Measurements from ENCODE around the gene ADAMTS15.

Gene ADAMTS15

DNA sequence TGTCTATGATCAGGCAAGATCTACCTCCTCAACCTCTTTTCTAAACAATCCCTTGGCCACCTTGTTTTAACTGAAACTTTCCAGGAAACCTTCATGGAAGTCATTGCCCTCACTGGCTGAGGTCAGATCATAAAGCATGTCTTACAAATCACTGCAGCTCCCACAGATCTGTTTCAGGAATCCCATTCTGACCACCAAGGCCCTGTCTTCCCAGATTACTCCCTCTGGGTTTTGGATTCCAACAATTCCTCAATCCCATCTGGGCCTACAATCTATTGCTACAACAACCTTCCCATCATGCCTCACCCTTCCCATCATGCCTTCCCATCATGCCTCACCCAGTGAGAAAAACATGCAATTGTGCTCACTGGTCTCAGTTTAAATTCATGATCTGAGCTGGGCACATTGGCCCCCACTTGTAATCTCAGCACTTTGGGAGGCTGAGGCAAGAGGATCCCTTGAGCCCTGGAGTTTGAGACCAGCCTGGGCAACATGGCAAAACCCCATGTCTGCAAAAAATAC lies 15.9 kb downstream of the ADAMTS15 start:
- DNase-seq, result no peak

DNA sequence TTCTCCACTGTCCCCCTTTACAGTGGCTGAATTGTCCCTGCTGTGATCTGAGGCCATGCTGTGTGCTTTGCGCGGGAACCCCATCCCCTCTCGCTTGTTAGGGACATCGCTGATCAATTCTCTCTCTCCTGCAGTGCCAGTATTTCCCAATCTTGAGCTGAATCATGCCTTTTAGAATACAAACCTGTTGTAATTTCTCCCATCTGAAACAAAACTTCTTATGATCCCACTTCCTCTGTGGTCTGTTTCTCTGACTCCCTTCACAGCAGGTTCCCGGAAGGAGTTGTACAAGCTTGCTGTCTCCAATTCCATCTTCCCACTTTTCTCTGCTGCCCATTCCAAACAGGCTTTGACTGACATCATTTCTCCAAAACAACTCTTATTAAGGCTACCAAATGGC lies 16.8 kb downstream of the ADAMTS15 start:
- no peak for DNase-seq

DNA sequence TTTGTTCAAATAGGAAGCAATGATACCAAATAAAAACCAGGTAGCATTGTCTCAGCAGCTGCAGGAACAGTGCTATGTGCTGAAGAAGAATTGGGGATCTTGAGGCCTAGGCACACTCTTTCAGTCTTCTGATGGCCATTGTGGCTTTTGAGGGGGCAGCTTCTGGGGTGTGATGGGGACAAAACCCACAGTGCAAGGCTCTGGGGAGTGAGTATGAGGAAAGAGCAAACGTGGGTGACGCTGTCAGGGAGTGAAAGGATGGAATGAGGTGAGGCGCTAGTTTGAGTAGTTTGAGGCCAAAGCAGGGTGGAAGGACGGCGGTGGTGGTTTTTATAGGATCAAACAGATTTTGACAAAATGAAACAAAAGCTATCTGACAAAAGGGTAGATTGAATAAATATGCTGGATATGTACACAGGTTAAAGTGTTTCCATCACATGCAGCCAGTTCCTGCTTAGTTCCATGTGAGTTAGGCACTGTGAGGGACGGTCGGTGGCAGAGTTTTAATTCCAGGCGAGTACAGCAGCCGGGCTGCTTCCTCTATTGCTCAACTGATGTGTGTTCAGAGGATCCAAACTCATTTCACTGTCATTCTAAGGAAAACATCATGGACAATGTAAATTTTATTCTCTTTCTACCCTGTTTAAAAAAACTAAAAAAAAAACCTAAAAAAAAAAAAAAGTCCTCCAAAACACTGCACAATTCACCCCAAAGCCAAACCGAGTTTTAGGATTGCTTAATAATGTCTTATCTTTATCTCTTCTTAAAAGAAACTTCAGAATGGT lies 18.9 kb downstream of the ADAMTS15 start:
- DNase-seq, result no peak

DNA sequence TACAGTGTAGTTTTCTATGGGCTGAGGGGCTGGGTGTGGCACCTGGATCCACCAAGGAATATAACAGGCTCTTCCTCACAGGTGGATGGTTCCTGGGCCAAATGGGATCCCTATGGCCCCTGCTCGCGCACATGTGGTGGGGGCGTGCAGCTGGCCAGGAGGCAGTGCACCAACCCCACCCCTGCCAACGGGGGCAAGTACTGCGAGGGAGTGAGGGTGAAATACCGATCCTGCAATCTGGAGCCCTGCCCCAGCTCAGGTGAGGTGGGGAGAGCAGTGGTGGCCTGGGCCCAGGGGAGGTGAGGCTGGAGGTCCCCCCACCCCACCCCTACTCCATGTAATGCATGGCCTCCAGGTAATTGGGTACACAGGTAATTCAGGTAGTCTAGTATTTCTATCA lies 20.7 kb downstream of the ADAMTS15 start:
- no peak for DNase-seq

DNA sequence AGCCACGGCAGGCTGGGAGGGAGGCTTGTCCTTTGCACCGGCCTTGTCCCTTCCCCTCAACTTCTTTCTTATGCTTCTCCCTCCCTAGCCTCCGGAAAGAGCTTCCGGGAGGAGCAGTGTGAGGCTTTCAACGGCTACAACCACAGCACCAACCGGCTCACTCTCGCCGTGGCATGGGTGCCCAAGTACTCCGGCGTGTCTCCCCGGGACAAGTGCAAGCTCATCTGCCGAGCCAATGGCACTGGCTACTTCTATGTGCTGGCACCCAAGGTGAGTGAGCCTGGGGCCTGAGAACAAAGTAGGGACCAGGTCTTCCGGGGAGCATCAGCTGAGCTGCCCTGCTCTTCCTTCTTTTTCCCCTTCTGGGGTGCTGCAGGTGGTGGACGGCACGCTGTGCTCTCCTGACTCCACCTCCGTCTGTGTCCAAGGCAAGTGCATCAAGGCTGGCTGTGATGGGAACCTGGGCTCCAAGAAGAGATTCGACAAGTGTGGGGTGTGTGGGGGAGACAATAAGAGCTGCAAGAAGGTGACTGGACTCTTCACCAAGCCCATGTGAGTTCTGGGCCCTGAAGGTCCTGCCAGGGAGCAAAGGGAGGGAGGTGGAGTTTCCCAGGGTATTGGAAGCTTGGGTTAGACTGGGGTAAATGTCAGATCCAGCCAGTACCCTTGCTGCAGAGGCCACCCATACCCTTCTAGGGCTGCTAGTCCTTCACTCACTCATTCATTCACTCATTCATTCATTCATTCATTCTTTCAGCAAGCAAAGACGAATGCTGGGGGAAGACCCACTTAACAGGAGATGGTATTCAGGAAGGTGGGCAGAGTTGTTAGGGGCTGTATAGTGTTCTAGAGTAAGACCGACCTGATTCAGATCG lies 22.6 kb downstream of the ADAMTS15 start:
- no peak for DNase-seq

DNA sequence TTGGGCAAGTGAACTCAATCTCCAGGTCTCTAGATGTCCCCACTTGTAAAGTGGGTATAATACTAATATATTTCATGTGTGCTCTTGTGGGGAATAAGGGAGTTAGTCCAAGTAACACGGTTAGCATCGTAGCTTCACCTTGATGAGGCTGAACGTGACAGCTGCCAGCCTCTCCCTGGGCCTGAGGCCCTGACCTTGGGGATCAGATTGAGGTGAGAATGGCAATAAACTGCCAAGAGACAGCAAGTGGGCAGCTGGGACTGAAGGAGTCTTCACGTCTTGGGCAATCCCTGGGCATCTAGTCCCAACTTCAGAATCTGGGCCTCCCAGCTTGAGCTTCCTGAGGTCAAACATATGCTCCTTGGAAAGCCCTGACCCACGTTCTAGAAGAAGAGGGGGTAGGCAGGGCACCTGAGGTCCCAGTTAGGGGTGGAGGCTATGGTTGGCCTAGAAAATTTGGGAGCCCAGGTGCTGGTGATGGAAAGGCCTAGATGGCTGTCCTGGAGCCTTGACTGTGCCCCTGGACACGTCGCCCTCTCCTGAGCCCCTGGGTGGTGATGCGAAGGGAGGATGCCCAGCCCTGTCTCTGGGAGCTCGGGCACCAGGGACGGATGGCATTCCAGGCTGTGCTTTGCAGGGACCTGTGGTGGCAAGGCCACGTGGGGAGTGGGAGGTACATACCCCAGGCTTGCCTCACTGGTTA lies 23.4 kb downstream of the ADAMTS15 start:
- no peak for DNase-seq

DNA sequence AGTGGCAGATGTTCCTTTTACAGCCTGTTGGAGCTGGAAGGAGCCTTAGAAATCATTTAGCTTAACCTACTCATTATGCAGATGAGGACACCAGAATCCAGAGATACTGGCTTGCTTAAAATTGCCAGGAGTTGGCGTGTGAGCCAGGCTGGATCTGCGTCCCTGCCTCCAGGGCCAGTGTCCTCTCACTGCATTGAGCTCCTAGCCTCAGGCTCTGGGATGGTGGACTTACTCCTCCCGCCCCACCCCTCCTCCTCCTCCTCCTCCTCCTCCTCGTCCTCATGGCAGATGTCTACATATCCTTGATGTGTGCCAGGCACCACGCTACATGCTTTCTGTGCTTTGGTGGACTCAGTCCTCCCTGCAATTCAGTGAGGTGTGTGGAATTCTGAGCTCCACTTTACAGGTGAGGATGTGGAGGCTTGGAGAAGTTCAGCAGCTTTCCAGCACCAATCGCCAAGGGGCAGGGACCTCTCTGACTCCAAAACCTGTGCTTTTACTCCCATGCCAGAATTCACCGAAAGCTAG lies 24.1 kb downstream of the ADAMTS15 start:
- DNase-seq, result no peak

DNA sequence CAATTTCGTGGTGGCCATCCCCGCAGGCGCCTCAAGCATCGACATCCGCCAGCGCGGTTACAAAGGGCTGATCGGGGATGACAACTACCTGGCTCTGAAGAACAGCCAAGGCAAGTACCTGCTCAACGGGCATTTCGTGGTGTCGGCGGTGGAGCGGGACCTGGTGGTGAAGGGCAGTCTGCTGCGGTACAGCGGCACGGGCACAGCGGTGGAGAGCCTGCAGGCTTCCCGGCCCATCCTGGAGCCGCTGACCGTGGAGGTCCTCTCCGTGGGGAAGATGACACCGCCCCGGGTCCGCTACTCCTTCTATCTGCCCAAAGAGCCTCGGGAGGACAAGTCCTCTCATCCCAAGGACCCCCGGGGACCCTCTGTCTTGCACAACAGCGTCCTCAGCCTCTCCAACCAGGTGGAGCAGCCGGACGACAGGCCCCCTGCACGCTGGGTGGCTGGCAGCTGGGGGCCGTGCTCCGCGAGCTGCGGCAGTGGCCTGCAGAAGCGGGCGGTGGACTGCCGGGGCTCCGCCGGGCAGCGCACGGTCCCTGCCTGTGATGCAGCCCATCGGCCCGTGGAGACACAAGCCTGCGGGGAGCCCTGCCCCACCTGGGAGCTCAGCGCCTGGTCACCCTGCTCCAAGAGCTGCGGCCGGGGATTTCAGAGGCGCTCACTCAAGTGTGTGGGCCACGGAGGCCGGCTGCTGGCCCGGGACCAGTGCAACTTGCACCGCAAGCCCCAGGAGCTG lies 24.8 kb downstream of the ADAMTS15 start:
- no peak for DNase-seq

DNA sequence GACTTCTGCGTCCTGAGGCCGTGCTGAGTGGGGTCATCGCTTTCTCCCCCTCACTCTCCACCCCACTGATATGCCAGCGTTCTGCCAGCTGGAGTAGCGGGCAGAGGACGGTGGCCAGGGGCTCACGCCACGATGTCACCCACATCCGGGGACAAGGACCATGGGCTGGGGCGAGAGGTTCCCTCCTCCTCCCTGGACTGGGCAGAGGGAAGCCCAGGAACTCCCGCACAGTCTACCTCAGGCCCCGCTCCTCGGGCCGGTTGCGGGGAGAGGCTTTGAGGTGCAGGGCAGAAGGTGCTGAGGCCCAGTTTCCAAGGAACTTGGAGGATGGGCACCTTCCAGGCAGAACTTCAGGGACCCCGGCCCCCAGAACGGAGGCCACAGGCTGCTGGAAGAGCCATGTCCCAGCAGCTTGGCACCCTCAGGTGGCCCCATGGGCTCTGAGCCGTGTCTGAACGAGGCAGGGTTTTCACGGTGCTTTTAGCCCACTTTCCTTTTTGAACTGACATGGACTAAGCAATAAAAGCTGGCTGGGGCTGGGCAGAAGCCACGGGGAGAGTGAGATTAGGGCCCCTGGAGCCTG lies 25.4 kb downstream of the ADAMTS15 start:
- DNase-seq, result no peak

DNA sequence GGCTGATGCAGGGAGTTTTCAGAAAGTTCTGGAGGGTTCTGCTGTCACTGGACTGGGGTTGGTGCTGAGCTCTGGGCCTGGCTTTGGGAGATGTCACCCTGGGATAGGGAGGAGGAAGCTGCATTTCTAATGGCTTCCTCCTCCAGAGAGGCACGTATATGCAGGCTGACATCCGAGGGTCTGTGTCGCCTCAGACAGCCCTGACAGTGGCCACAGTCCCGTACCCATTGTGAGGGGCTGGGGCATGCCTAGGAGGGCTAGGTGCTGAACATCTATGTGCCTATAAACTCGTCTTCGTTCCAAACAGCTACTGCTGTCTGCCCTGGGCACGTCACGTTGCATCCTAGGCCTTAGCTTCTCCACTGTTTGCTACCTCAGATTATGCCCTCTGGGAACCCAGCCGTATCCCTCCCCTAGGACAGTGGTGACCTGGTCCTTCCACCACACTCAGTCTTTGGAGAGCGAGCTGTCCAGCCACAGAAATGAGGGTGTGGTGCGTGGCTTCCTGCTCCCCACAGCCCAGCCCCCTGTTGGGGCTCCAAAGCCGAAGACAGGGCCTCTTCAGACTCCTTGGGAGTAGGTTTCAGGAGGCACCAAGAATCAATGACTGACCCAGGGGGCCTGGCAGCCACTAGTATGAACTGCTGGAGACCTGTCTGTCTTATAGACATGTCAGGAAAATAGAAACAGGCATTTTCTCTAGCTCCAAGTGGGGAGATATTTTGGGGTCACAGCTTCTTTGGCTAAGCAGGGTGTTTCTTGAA lies 26.4 kb downstream of the ADAMTS15 start:
- DNase-seq, result no peak

DNA sequence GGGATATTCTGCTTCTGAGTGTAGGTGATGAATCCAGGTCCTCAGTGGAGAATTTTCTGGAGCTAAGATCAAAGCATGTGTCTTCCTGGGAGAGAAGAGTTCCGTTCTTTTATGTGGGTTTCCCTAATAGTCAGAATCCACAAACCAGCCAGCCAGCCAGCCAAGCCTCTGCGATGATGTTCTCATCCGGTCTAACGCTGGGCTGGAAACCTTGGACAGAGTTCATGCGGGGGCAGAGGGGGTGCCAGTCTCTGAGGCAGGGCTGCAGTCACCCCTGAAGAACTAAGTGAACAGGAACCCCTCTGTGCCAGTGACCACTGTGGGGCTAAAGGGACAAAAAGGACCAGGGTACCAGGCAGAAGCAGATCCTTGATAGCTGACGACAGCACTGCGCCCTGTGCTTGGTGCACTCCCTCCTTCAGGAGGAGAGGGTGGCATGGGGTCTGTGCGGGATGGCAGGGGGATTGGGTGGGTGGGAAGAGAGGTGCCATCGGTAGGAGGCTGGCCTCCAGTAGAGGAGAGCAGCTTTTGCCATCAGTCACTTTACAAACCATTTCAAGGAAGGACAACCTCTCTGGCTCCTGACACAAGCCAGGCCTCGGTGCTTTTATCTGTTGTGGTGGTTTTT lies 27.1 kb downstream of the ADAMTS15 start:
- no peak for DNase-seq

DNA sequence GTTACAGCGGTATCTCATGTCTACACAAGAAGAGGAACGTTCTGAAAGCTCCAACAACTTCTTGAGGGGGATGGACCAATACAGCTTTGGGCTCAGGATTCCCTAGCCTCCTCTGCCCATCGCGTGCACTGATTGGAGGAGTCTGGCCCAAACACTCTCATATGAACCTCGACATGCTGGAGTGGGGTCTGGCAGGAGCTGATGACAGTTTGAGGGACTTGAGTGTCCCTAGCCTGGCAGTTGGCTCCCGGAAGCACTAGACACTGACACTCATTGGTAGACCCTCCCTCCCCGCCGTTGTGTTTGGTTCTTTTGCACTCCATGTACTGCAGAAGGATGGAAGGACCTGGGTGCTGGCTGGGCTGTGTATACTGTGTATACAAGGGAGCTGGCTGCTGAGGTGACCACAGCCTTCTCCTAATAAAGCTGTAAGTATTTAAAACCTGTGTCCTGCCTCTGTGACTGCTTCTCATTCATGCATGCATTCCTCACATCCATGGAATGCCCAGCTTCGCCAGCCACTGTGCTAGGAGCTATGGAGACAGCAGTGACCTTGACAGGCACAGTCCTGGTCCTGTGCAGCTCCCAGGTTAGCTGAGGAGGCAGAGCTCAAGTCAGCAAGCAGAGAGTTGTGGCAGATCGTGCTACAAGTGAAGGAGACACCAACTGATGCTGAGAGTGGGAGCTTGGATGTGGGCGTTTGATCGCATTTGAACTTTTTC lies 27.9 kb downstream of the ADAMTS15 start:
- DNase-seq, result no peak

DNA sequence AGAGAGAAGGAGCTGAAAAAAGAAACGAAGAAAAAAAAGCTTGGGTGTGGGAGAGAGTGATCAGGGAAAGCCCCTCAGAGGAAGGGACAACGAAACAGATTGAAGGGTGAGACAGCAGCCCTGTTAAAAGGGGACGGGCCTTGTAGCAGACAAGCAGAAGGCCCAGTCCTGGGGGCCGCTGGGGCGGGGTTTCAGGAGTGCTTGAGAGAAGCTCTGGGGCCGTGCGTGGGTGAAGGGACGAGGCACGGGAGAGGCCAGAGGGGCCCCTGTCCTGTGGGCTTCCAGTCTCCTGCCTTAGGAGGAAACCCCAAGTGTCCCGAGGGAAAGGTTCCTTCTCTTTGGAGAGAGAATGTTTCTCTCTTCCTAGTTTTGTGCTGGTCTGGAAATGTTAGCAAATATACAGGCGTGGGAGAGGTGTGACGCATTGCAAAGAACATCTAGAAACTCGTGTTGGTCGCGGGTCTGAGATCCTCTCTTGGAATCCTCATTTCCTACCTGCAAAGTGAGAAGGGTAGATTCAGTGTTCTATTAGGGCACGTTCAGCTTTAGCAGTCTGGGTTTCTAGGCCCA lies 28.6 kb downstream of the ADAMTS15 start:
- no peak for DNase-seq

DNA sequence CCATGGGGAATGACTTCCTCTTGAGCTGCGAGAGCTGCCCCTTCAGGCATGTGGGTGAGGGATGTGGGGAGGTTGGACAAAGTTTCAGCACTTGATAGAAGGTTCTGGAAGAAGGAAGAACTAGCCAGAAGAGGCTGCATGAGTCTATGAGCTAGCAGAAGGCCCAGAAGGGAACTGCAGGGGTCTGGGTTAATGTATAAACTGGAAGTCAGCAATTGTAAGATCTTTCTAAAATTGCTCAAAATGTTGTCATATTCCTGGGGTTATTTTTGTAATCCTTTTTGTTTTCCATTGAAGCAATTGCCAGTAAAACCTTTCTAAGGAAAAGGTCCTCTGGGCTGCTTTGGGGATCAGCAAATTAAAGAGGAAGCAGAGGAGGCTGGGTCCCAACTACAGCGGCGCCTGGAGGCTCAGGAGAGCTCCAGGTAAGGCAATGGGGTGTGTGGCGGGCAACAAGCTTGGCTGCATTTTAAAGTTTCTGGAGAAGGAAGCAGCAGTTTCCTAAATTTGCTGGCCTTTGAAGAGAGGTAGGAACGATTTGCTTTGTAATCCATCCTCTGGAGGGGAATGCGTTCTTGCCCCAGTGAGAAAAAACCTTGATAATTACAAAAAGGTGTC lies 29.2 kb downstream of the ADAMTS15 start:
- DNase-seq, result no peak

DNA sequence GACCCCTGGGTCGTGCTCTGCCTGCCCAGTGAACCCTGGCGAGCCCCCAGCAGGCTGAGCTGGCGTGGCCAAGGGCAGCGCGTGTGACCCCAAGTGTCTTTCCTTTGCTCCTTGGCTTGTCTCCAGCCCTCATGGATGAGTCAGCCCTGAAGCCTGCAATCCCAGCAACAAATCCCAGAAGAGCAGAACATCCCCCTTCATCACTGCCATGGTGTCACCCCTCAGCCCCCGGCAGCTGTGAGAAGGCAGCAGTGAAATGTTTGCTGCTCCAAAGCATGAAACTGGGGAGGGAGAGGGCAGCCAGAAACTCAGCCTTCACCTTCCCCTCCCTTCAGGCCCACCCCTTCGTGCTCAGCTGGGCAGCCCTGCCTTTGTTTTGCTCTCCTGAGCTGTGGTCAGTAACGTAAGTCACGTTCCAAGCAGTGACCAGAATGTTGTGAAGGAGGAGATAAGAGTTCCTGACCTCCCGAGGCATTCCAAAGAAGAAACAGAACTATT lies 29.8 kb downstream of the ADAMTS15 start:
- no peak for DNase-seq

DNA sequence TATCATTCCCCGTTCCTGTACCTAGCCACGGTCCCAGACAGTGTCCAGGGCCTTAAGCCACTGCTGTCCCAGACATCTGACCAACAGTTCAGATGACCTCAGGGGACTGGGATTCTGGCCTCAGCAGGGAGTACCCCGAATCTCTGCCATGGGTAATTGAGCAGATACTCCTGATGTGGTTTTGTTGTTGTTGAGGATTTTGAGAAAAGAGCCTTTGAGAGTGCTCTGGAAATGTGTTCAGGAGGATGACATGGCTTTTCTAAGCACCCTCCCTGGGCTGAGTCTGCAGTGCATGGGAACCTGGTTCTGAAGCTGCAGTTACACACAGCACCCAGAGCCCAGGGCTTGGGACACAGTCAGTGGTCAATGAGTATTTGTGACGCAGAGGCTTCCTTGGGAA lies 30.4 kb downstream of the ADAMTS15 start:
- no peak for DNase-seq

DNA sequence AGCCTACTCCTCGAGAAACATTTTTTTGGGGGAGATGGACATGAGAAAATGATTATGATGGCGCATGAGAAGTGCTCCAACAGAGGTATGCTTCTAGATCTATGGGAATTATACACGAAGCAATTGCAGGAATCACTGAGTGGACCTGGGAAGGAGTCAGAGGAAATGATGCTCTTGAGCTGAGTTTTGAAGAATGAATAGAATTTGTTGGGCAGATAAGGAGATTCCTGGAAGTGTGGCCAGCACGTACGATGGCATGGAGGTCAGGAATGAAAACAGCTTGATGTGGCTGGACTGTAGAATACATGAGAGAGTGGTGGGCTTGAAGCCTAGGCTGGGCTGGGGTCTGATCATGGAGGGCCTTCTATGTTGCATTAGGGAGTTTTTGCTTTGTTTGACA lies 31.7 kb downstream of the ADAMTS15 start:
- no peak for DNase-seq

DNA sequence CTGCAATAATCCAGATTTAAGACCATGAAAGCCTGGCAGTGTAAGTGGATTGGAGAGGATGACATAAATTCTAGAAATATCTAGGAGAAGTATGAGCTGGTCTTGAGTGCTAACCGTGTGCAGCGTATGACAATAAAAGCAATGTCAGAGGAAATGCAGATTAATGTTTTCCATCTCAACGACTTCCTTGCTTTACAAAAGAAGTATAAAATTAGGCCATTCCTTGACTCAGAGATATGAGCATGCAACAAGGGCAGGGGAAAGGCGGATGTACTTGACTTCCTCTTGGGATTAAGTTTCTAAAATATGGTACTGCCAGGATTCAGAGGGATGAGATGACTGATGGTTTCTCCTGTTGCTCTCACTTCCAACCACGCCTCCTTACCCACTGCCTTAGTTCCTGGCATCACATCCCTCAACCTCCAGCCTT lies 32.3 kb downstream of the ADAMTS15 start:
- no peak for DNase-seq

DNA sequence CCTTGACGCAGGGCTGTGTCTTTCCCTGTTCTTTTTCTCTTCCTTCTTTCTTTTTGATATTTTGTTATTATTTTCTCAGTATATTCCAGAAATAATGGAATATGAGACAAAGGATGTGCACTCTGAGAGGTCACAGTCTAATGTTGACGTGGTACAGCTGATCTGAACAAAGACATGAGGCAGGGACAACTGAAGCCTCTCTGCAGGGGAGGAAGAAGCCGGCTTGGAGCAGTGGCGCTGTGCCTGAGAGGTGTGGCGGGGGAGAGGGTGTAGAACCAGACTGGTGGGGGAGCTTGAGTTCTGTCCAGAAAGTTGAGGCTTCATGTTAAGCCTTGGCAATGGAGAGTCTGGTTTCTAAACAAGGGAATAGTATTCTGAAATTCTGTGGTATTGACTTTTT lies 34.7 kb downstream of the ADAMTS15 start:
- no peak for DNase-seq
